ENCODE results near the gene CD27. TPM values are rescaled to one million over a fixed set of nuclear protein-coding genes. Genes with fewer than 3 reads are reported as not detected.

CD27 gene
- under 1 TPM in 5 of 7 donors, not detected in 2; 0.34 to 0.87 (median 0.55) TPM for total RNA-seq
- polyA plus RNA-seq, result under 1 TPM; 0.38 to 0.63 TPM
- long read RNA-seq, donor 1, partial matches to known transcripts, result 0 of 1 reads
- long read RNA-seq, donor 1, other reads (novel, unspliced or antisense), result 1 of 1 reads
- long read RNA-seq, donor 2, result 0 reads
- long read RNA-seq, donor 3, result 0 reads

GRCh38 chr12:6444704-6445688 lies at the start of gene CD27:
Gene CD27 (plus strand): TSS chr12:6444955. CDS start chr12:6445096, 141 bp downstream.
- H3K27me3 ChIP-seq, result no peaks in the 10 kb centered on the region
- H3K4me3 ChIP-seq, result no peak within 1 kb of the TSS
- peaks cover 3% of the 10 kb centered on the region for H3K4me1 ChIP-seq (ENCODE audit: insufficient read depth)
- H3K36me3 ChIP-seq, result no peaks in the 10 kb centered on the region
- intact Hi-C loops (cut with DNase I), result no loop called here
- 80 to 84% (median 82%) methylated on average over 16 of the region's 16 CpGs for WGBS, 3 donors
- H3K27ac ChIP-seq, result no peak within 1 kb of the TSS
- no peak for TF ChIP-seq POLR2A (IDR thresholded peaks at IDR 0.05)
- TF ChIP-seq, protein P1, sequence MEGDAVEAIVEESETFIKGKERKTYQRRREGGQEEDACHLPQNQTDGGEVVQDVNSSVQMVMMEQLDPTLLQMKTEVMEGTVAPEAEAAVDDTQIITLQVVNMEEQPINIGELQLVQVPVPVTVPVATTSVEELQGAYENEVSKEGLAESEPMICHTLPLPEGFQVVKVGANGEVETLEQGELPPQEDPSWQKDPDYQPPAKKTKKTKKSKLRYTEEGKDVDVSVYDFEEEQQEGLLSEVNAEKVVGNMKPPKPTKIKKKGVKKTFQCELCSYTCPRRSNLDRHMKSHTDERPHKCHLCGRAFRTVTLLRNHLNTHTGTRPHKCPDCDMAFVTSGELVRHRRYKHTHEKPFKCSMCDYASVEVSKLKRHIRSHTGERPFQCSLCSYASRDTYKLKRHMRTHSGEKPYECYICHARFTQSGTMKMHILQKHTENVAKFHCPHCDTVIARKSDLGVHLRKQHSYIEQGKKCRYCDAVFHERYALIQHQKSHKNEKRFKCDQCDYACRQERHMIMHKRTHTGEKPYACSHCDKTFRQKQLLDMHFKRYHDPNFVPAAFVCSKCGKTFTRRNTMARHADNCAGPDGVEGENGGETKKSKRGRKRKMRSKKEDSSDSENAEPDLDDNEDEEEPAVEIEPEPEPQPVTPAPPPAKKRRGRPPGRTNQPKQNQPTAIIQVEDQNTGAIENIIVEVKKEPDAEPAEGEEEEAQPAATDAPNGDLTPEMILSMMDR (IDR thresholded peaks at IDR 0.05), result no peak
- TF ChIP-seq EP300 (IDR thresholded peaks at IDR 0.05), result no peak
- no peak for DNase-seq
- no peaks in the 10 kb centered on the region for H3K9me3 ChIP-seq

DNA sequence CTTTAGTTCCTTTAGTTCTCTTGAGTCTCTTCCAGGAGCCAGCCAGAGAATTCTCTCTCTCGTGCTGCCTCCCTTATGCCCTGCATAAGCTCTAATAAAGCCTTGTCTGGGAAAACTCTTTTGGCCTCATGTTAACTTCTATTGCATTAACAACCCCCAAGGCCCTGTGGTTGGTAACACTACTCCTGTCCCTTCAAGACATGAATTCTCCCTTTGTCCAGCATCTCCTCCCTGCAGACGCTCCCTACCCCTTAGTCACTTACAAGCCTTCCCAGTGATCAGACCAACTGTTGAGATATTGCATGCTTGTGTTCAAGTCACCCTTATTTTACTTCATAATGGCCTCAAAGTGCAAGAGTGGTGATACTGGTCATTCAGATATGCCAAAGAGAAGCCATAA lies 48.7 kb upstream of the CD27 start:
- H3K36me3 ChIP-seq, result no peaks in the 10 kb centered on the region
- H3K27me3 ChIP-seq, result no peaks in the 10 kb centered on the region
- intact Hi-C loops (cut with DNase I), result no loop called here
- 84 to 95% (median 91%) methylated on average over 2 of the region's 2 CpGs for WGBS, 3 donors
- DNase-seq, result no peak
- TF ChIP-seq EP300 (IDR thresholded peaks at IDR 0.05) (no peak), POLR2A (IDR thresholded peaks at IDR 0.05) (no peak)
- TF ChIP-seq, protein P1 (IDR thresholded peaks at IDR 0.05), result no peak
- H3K27ac ChIP-seq, result no peak overlapping the region
- H3K4me3 ChIP-seq, result no peak overlapping the region
- H3K9me3 ChIP-seq, result no peaks in the 10 kb centered on the region
- peaks cover 2% of the 10 kb centered on the region for H3K4me1 ChIP-seq (ENCODE audit: insufficient read depth)

GRCh38 chr12:6399884-6400644 lies 44.7 kb upstream of the CD27 start:
- Histone ChIP-seq H3K4me1 (ENCODE audit: insufficient read depth) (no peaks in the 10 kb centered on the region), H3K4me3 (no peak overlapping the region), H3K27me3 (no peaks in the 10 kb centered on the region), H3K36me3 (no peaks in the 10 kb centered on the region), H3K9me3 (no peaks in the 10 kb centered on the region), H3K27ac (no peak overlapping the region)
- WGBS, 3 donors, result 85 to 89% (median 88%) methylated on average over 7 of the region's 7 CpGs
- TF ChIP-seq POLR2A (IDR thresholded peaks at IDR 0.05) (no peak), EP300 (IDR thresholded peaks at IDR 0.05) (no peak)
- TF ChIP-seq, protein P1 (IDR thresholded peaks at IDR 0.05), result no peak
- intact Hi-C loops (cut with DNase I), result no loop called here
- DNase-seq, result no peak

DNA sequence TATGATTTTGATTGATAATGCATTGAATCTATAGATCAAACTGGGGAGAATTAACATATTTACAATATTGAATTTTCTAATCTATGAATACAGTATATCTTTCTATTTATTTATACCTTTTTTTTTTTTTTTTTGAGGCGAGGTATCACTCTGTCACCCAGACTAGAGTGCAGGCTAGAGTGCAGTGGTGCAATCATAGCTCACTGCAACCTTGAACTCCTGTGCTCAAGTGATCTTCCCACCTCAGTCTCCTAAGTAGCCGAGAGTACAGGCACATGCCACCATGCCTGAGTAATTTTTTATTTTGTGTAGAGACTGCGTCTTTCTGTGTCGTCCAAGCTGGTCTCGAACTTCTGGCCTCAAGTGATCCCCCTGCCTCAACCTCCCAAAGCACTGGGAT lies 40.4 kb upstream of the CD27 start:
- Histone ChIP-seq H3K27me3 (no peaks in the 10 kb centered on the region), H3K4me1 (ENCODE audit: insufficient read depth) (no peaks in the 10 kb centered on the region), H3K4me3 (no peak overlapping the region), H3K9me3 (no peaks in the 10 kb centered on the region), H3K36me3 (no peaks in the 10 kb centered on the region), H3K27ac (no peak overlapping the region)
- WGBS, 3 donors, result 83 to 92% (median 88%) methylated on average over 5 of the region's 5 CpGs
- TF ChIP-seq EP300 (IDR thresholded peaks at IDR 0.05), result no peak
- TF ChIP-seq POLR2A (IDR thresholded peaks at IDR 0.05), result no peak
- TF ChIP-seq, protein P1 (IDR thresholded peaks at IDR 0.05), result no peak
- intact Hi-C loops (cut with DNase I), result no loop called here
- DNase-seq, result no peak
